ENCODE results near the gene NXPE4.

Gene NXPE4

GRCh38 chr11:114553642-114554041 is 41.9 kb downstream of the NXPE4 start:
- TF ChIP-seq SPI1 (IDR thresholded peaks at IDR 0.05; ENCODE audit: borderline replicate concordance, low read depth), result no peak
- no peak for TF ChIP-seq GABPA (IDR thresholded peaks at IDR 0.05; ENCODE audit: low read depth)
- no peak for TF ChIP-seq REST (IDR thresholded peaks at IDR 0.05; ENCODE audit: insufficient replicate concordance, low read depth)
- TF ChIP-seq CTCF (IDR thresholded peaks at IDR 0.05; ENCODE audit: insufficient read depth, low read length), result no peak
- no peak for TF ChIP-seq POLR2AphosphoS5 (IDR thresholded peaks at IDR 0.05; ENCODE audit: low read depth)
- H3K27me3 ChIP-seq (ENCODE audit: insufficient read depth, poor library complexity, severe bottlenecking), result no peaks in the 10 kb centered on the region
- H3K4me3 ChIP-seq (replicated peaks; ENCODE audit: insufficient read depth, low read length), result no peak overlapping the region
- no peak overlapping the region for H3K27ac ChIP-seq (replicated peaks)
- no peak for DNase-seq (ENCODE audit: low read depth in 1 of 2, low spot score in 1 of 2)

GRCh38 chr11:114551060-114551459 is 44.5 kb downstream of the NXPE4 start:
- Histone ChIP-seq H3K27ac (replicated peaks) (no peak overlapping the region), H3K27me3 (ENCODE audit: insufficient read depth, poor library complexity, severe bottlenecking) (no peaks in the 10 kb centered on the region), H3K4me3 (replicated peaks; ENCODE audit: insufficient read depth, low read length) (no peak overlapping the region)
- TF ChIP-seq SPI1 (IDR thresholded peaks at IDR 0.05; ENCODE audit: borderline replicate concordance, low read depth) (no peak), POLR2AphosphoS5 (IDR thresholded peaks at IDR 0.05; ENCODE audit: low read depth) (no peak), CTCF (IDR thresholded peaks at IDR 0.05; ENCODE audit: insufficient read depth, low read length) (no peak), GABPA (IDR thresholded peaks at IDR 0.05; ENCODE audit: low read depth) (no peak), REST (IDR thresholded peaks at IDR 0.05; ENCODE audit: insufficient replicate concordance, low read depth) (no peak)
- no peak for DNase-seq (ENCODE audit: low read depth in 1 of 2, low spot score in 1 of 2)

- H3K27ac ChIP-seq (replicated peaks), result no peak overlapping the region
- TF ChIP-seq REST (IDR thresholded peaks at IDR 0.05; ENCODE audit: insufficient replicate concordance, low read depth) (no peak), GABPA (IDR thresholded peaks at IDR 0.05; ENCODE audit: low read depth) (no peak), CTCF (IDR thresholded peaks at IDR 0.05; ENCODE audit: insufficient read depth, low read length) (no peak), SPI1 (IDR thresholded peaks at IDR 0.05; ENCODE audit: borderline replicate concordance, low read depth) (no peak), POLR2AphosphoS5 (IDR thresholded peaks at IDR 0.05; ENCODE audit: low read depth) (no peak)
- no peak overlapping the region for H3K4me3 ChIP-seq (replicated peaks; ENCODE audit: insufficient read depth, low read length)
- no peak for DNase-seq (ENCODE audit: low read depth in 1 of 2, low spot score in 1 of 2)
- H3K27me3 ChIP-seq (ENCODE audit: insufficient read depth, poor library complexity, severe bottlenecking), result peaks cover 4% of the 10 kb centered on the region
Measured at GRCh38 chr11:114525682-114526081, 69.9 kb downstream of the NXPE4 start.

Measured in HL-60 (cell line).